Hematopoietic multipotent progenitor cell treated with erythropoietin and hydrocortisone succinate and interleukin-3 and kit ligand, for 8 days (in vitro differentiated cells): ENCODE measurements around the gene DCLK1.
"Not testable (repeated sequence)": the region's sequence is repeated elsewhere in the genome, so short reads cannot be mapped to it uniquely, and the experiment has no call there.

ENCODE experiments used
- DNase-seq: peaks from one replicate; pipeline ENCODE4 v3.0.0-alpha.2; 2015

The DCLK1 gene

DNA sequence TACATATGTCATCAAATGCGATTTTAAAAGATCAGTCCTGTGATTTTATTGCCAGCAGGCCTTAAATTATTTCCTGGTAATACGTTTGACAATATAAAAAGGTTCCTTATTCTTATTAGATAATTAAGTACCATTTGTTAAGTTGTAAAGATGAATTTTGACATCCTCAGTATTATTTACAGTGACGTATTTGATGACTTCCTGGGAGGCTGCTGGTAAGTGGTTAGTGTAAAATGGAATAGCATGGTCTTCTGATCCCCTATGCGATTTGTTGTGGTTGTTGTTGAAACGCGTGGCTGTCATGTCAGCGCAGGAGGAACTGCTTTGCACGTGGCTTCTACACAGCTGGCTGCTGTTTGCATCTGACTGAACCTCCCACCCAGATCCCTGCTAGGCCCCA is 99.7 kb downstream of the DCLK1 start:
- DNase-seq = no peak

DNA sequence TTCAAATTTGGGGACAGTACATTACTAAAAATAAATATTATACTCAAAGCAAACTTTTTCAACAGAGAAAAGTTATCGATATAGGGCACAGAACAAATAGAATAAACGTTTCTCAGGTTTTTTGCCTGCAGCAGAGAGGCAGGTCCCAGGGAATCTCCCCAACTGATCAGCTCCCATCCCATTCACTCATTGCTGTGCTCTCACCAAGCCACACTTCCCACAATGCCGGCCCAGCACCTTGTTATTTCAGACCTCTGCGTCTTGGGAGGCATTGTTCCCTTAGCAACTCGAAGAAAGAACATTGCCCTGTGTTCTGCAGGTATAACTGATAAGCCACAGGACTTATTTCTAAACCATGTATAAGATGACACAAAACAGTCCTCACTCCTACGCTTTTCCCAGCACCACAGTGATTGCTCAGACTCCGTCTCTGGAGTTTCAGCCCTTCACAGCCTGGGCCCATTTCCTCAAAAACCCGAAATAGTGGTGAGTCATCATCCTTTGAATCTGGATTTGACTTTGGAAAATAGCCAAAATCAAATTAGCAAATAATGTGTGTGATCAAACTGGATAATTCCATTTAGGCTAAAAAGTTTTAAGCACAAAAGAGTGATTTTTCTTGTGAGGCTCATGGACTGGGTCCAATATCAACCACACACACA is 100.4 kb downstream of the DCLK1 start:
- no peak for DNase-seq

DNA sequence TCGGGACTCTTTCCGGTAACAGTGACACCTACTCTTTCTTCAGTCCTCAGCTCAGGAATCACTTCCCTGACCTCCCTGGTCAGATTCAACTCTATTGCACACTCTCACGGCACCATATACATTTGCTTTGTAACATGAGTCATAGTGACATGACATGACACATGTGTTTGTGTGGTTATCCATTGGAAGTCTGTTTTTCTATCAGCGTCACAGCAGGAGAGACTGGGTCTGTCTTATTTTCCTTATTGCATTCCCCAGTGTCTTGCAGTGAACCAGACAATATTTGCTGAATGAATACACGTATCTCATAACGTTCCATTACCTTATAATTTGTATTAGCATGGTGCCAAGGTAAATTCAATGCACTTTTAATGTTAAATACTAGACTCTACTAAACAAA is 102.0 kb downstream of the DCLK1 start:
- no peak for DNase-seq

DNA sequence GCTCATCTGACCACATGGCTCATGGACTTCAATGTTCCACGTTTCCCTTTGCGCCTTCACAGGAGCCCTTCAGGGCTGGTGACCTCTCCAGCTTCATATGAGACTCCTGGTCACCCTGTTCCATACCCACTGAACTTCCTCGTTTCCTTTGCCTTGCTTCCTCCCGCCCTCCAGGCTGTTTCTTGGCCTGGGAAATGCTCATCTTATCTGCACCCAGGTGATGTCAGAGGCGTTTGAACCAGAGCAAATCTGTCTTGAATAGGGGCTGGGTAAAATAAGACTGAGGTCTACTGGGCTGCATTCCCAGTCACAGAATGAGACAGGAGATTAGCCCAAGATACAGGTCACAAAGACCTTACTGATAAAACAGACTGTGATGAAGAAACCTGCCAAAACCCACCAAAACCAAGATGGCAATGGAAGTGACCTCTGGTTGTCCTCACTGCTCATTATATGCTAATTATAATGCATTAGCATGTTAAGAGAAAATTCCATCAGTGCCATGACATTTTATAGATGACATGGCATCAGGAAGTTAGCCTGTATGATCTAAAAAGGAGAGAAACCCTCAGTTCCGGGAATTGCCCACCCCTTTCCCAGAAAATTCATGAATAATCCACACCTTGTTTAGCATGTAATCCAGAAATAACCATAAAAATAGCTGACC is 102.7 kb downstream of the DCLK1 start:
- no peak for DNase-seq

DNA sequence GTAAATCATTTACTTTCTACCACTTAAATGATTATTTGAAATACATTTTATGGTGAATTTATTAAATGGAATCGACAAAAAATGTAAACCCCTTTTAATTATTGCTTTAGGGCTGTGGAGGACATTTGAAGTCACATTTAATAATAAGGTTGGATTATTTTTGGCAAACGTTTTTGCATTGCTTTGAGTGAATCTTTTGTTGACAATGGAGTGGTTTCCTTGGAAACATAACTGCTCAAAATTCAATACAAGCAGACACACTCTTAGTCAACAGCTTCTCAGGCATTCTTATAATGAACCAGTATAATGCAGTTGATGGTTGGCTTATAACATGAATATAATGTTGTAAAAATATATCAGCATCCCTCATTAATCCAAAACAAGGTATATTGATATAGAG is 104.7 kb downstream of the DCLK1 start:
- DNase-seq = no peak

DNA sequence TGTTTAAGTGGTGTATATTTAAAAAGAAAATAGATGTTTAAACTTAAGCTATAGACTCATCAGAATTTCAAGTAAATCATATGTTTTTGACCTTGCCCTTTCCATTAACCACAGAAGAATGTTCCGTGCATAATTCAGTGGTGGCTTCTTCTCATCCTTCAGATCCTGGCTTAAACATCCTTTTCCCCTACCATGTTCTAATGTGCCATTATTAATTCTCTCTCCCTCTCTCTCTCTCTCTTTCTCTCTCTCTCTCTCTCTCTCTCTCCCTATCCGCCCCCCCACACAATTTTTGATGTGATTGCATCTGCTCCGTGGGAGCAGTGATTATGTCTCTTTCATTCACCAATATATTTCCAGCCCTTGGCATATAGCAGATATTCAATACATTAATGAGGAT is 116.4 kb downstream of the DCLK1 start:
- DNase-seq = no peak

DNA sequence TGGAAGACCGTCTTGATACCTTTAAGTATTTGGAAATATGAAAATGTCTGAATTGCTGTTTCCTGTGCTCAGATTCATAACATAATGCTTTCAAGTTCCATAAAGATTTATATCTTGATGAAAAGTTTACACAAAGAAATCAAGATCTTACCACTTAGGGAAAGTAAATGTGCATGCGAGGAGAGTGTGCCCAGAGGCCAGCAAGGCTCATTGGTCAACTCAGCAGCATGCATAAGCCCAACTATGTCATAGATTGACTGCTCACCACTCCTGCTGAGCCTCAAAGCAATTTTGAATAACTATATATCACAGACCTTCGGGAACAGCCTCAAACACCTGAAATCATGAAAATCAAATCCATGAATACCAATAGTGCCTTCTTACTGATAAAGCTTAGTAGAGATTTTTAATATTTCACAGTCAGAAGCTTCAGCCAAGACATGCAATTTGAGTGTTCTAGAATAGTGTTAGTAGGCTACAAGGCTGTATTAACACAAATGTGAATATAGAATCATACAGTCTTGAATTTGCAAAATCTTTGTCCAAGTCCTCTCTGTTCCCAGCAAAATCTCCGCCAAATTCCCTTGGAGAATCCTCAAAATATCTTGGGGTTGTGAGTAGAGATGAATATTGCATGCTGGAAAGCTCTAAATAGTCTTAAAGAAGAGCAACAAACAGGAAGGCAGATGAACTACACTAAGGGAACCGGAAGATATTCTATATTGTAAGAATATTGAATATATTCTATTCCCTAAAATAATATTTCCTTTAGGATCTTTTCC is 124.1 kb downstream of the DCLK1 start:
- DNase-seq = no peak

DNA sequence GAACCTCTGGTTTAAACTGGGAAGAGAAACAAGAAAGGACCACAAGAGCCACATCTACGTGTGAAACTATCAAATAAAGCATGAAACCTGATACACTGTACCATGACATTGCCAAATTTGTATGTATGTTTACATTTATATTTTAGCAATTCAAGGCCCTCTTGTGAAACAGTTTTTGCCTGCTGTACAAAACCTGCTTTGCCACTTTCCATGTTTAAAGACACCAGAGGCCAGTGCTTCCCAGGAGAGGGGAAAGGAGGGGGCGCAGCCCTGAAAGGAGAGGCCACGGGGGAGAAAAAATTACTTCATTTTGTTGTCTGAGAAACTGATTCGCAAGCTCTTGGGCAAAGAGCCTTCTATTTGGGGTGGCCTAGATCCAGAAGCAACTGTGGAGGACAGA is 124.8 kb downstream of the DCLK1 start:
- no peak for DNase-seq

DNA sequence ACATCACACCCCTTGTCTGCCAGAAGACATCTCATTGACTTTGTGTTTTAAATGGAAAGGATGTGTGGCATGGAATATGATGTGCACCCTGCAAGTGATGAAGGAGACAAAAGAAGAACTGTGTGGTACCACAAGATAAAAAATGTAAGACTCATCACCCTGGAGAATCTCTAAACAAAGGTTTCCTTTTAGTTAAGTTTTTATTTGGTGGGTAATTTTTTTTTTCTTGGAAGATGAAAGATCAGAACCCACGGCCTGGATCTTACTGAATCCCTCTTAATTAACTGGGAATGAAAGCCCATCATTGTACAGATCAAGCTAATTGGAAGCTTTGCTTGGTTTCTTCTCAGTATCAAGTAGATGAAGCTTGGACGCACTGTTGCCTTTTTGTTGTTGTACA is 129.6 kb downstream of the DCLK1 start:
- DNase-seq = no peak

DNA sequence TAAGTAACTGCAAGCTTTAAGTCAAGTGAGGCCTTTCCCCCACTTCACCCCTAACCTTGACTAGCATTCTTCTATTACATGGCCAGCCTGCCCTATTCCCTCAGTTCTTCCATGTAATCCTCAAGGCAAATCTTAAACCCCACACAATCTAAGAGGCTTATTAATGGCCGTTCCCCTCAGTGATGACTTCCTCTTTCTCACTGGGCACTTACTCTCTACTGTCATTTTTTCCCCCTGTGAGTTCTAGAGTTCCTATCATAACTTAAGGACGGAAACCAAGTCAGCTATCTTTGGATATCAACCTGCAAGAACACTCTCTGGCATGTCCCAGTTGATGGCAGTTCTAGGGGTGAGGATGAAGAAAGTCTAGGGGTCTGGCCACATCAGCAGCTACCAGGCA is 131.2 kb downstream of the DCLK1 start:
- no peak for DNase-seq

DNA sequence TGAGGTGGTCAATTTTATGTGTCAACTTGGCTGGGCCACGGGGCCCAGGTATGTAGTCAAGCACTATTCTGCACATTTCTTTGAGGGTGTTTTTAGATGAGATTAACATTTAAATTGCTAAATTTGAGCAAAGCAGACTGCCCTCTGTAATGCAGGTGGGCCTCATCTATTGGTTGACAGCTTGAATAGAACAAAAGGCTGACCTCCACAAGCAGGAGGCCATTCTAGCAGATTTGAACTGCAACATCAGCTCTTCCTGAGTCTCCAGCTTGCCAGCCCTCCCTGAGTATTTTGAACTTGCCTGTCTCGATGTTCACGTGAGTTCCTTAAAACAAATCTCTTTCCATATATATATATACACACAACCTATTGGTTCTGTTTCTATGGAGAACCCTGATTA is 134.8 kb downstream of the DCLK1 start:
- no peak for DNase-seq

DNA sequence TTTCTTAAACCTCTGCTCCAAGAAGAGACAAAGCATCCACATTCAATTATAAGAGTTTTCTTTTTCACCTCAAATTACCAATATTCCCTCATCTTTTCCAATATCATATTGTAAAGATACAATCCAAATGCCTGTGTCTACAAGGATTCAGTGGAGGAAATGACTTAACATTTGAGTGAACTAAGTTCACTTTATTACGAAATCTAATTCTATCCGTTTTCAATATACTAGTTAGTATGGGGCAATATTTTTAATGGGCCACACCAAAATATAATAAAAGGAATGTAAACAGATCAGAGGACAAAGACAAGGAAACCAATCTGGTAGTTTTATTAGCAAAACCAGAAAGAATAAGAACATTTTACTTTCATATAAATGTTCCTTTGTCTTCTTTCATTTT is 136.0 kb downstream of the DCLK1 start:
- no peak for DNase-seq

DNA sequence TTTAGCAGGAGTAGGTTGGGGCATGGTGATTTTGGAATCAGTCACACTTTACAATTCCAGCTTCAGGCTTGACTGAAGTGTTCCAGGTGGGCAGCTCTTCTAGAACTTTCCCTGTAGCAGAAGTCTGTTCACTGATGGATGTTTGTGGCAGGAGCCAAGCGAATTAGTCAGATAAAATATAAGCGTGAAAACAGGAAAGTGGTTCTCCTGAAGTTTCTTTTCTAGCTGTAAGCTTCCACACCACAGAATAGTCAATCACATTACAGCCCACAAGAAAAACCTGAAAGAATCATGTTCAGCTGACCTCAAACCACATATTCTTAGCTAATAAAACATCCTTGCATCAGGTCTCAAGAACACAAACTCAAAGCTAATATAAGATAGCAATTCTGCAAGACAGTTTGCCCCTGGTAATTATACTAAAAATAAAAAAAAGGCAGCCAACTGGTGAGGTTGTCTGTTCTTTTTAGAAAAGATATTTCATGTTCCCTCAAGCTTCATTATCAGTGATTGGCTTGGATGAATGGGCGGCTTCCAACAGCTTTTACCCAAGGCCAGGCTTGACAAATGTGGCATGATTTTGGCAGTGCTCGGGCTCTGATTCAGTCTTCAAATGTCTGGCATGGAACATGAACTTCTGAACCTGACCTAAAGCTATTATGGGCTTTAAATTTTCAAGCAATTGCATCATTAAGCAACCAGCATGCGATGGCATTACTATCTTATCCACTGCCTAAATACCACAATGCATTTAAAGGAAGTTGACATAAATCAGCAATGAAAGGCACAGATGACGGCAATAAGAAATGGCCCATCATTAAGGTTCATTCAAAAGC is 136.8 kb downstream of the DCLK1 start:
- no peak for DNase-seq

DNA sequence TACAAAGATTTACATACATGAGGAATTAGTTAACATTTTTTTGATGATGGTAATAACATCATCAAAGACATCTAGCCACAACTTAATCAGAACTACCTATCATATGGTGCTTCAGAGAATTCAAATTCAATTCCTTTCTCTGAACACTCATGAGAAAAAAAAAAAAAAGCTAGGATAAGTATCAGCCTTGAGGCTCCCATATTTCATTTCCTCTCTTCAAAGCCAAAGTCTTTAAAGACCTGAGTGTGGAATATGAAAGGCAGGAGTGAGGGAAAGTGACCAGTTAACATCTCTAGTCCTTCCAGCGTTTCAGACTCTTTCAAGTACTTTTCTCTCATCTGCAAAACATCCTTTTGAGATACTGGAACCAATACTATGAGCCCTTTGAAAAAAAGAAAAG is 137.5 kb downstream of the DCLK1 start:
- DNase-seq = no peak

DNA sequence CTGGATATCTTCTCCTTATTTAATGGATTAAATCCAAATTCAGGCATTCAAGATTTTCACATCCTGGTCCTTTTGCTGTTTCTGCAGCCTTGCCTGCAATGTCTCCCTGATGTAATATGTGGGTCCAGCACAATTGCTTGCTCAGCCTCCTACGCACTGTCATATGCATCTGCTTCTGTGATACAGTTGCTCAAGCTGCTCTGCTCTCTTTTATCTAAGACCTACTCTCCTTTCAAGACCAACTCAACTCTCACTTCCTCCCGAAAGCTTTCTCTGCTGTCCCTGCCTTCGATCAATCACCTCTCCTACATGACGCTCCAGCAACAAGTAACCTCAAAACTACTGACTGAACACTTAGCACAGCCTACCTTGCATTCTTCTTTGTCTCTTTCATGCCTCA is 138.2 kb downstream of the DCLK1 start:
- no peak for DNase-seq

DNA sequence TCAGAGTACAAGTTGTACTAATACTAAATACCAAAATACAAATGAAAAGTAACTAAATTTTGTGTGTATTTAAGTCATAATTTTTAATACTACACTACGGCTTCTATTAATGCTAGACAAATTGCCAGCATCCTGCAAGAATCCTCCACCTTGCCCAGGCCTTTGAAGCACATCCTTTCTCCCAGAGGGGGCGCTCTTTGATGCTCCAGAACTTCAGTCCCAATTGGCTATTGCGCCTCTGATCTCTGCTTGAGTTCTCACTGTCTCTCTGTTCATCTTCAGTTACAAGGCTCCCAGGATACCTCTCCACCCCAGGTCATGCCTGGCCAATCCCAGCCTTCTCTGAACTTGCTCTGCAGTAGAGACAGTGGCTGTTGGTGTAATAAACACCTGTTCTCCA is 141.0 kb downstream of the DCLK1 start:
- no peak for DNase-seq

DNA sequence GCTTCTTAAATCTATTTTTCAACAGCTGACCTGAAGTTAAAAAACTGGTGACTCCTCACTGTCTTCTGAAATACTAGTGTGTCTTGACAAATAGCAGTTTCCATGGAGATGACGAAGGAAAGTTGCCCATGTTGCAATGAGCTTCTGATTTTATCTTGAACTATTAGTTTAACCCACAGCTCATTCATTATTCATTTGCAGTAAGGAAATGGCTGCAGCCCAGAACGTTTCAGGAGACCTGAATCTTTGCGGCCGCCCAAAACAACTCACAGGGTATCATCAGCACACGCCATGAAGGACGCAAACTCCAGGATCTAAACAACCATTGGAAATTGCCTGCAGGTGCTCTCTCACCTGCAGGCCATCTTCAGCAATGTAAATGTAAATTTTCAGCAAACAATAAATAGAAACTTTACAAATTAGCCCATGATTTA is 142.5 kb downstream of the DCLK1 start:
- DNase-seq = no peak

DNA sequence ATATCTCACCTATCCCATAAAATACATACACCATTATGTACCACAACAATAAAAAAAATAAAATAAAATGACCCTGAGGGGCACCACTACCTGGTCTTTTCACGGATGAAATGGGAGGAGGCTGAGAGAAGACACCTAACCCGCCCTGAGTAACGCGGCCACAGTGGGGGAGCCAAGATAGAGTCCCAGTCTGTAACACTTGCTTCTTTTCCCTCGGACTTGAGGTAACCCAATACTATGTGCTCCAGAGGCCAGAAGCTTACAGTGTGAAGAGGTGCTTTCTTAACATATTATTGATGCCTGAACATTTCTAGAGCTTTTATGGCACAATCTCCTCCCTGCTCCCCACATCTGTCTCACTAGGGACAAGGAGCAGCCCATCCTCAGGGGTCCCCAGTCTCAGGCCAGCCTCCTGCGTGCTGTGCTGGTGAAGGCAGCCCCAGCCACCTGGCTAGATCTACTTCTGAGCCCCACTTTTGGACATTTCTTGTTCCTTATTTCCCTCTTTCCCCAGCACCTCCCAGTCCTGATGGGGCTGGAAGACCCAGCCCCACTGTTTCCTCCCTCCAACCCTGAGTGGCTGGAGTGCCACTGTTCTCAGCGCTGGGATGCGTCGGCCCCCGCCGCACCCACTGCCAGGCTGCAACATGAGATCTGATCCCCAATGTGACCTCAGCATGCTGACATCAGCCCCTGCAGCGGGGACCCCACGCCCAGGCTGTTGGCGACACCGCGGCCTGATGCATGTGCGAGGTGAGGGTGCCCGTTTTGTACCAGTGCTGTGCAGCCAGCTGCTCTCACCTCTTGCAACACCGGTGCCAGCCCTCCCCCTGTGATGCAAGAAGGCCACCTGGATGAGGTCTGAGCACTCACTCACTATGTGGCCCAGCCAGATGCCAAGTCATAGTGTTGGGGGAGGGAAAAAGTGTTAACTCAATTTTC is 143.3 kb downstream of the DCLK1 start:
- no peak for DNase-seq

DNA sequence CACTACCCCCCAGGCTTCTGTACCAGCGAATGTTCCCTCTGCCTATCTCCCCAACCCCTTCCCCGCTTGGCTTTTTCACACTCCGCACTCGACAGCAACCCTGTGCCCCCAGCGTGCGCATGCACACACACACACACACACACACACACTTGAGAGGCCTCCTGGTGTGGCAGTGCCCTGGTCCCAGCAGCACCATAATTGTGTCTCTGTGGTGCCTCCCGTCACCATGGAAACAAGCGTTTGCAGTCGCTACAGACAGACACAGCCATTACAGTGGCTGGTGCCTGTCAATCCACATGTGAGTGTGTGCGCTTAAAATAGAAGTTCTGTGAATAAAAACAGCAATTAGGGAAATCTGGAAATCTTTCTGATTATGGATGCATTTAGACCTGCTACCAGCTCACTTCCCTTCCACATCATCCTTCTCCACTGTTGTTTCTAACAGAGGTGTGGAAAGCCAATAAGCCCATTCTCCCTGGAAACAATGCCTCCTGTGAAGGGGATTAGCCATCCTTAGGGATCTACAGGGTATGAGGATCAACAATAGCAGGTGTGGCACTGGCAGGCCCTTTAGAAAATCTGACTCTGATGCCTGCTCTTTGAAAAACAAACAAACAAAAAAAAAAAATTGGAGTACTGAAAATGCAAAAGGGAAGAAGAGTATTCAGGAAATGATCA is 146.3 kb downstream of the DCLK1 start:
- no peak for DNase-seq

DNA sequence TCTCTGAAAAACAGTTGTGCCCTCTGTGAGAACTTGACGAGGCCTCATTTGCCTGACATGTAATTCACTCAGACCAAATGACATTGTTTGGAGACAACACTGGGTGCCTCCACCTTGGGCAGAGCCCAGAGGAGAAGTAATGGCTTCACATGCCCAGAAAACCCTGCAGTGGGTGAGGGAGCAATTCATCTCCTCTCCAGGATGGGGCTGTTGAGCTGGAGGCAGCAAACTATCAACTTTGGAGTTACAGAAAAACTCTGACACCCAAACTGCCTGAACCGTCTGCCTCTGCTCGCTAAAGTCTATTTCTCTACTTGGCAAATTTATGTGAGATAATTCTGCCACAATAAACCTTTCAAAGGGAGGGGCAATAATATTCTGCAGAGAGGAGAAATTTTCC is 146.9 kb downstream of the DCLK1 start:
- no peak for DNase-seq

DNA sequence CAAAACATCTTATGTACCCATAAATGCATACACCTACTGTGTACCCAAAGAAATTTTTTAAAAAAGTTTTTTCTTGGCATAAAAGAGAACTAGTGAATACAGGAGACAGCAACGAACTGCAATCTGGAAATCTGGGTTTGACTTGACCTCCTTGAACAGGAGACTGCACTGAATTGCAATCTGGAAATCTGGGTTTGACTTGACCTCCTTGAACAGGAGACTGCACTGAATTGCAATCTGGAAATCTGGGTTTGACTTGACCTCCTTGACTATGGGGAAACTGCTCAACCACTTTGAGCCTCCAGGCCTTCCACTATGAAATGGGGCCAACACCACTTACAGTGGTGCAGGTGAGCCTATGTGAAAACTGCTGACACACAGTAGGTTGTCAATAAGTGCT is 147.5 kb downstream of the DCLK1 start:
- not testable (repeated sequence) for DNase-seq

DNA sequence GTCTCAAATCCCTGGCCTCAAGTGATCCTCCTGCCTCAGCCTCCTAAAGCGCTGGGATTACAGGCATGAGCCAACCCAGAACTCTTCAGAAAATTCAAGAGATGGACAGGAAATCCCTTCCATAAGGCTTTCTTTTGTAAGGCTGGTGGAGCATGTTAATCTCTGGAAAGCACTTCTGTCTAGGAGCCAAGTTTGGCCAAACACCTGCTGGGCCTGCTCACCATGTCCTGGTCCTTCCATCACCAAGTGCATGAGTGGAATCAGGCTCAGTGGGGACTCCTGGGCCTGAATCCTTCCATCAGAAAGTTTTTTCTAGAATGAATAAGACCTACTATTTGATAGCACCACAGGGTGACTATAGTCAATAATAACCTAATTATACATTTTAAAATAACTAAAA is 148.0 kb downstream of the DCLK1 start:
- no peak for DNase-seq
